IMR-90 (cell line): ENCODE results near the gene CCDC171. TPM values are rescaled to one million over a fixed set of nuclear protein-coding genes. Genes with fewer than 3 reads are reported as not detected.

Experiments
- ATAC-seq: fragments of 200-7000 bp; cut with Tn5 transposase; 2 replicates; pipeline ENCODE4 v1.9.1; 2020; ENCODE audit warnings: low read depth, mild to moderate bottlenecking, moderate library complexity
- BruUV-seq: library from RNA; stranded (reverse); fragments of 400-500 nt; replicated peaks from 2 replicates; lab custom pipeline; 2021; lab: Mats Ljungman, UMichigan
- CTCF ChIA-PET: fragments of 300-600 bp; formaldehyde crosslinking; extraction: SDS; loops from one replicate; lab custom pipeline; 2021; ENCODE audit warnings: antibody characterized with exemption; lab: Yijun Ruan, JAX
- POLR2A ChIA-PET: fragments of 300-600 bp; sonication (Branson Sonifier 250); formaldehyde crosslinking; loops from one replicate; lab custom pipeline; 2022; ENCODE audit warnings: antibody characterized with exemption; ENCODE audit not compliant: unreplicated experiment; lab: Charles Lee
- DNase-seq: peaks from one replicate; pipeline ENCODE4 v3.0.0; 2013
- H2AFZ ChIP-seq: replicated peaks from 2 replicates; pipeline ENCODE3; 2013; ENCODE audit warnings: low read length, mild to moderate bottlenecking; ENCODE audit not compliant: poor library complexity
- H2AK5ac ChIP-seq: 2 replicates; pipeline ENCODE4 v1.6.1; 2013; ENCODE audit warnings: low read depth, low read length, inconsistent platforms
- H2AK9ac ChIP-seq: replicated peaks from 2 replicates; pipeline ENCODE3; 2013; ENCODE audit warnings: mild to moderate bottlenecking, low read depth, low read length, moderate library complexity; ENCODE audit not compliant: poor library complexity
- H2BK120ac ChIP-seq: 2 replicates; pipeline ENCODE4 v1.6.1; 2013; ENCODE audit warnings: low read depth, low read length, inconsistent platforms
- H2BK15ac ChIP-seq: 3 replicates; pipeline ENCODE4 v1.6.1; 2013; ENCODE audit warnings: low read depth, low read length, inconsistent platforms
- H2BK20ac ChIP-seq: 2 replicates; pipeline ENCODE4 v1.6.1; 2013; ENCODE audit warnings: low read depth, mild to moderate bottlenecking, inconsistent platforms, low read length, moderate library complexity
- H2BK5ac ChIP-seq: 2 replicates; pipeline ENCODE4 v1.6.1; 2013; ENCODE audit warnings: mild to moderate bottlenecking, low read depth, low read length, inconsistent platforms; ENCODE audit not compliant: poor library complexity, severe bottlenecking
- H3K14ac ChIP-seq: replicated peaks from 2 replicates; pipeline ENCODE4 v1.6.1; 2013; ENCODE audit warnings: low read depth, low read length, inconsistent platforms
- H3K18ac ChIP-seq: 2 replicates; pipeline ENCODE4 v1.6.1; 2013; ENCODE audit warnings: low read depth, low read length, control low read depth
- H3K23ac ChIP-seq: 2 replicates; pipeline ENCODE4 v1.6.1; 2013; ENCODE audit warnings: low read depth, low read length, inconsistent platforms
- H3K27ac ChIP-seq: 2 replicates; pipeline ENCODE4 v1.5.1; 2013; ENCODE audit warnings: mild to moderate bottlenecking, control low read depth, low read length; ENCODE audit not compliant: insufficient read depth
- H3K27me3 ChIP-seq: 2 replicates; pipeline ENCODE4 v1.6.1; 2013; ENCODE audit warnings: low read length; ENCODE audit not compliant: control insufficient read depth, insufficient read depth
- H3K36me3 ChIP-seq: 2 replicates; pipeline ENCODE4 v1.6.1; 2013; ENCODE audit warnings: low read length, mixed read lengths; ENCODE audit not compliant: control insufficient read depth, insufficient read depth
- H3K4ac ChIP-seq: 2 replicates; pipeline ENCODE4 v1.6.1; 2013; ENCODE audit warnings: low read depth, low read length, inconsistent platforms
- H3K4me1 ChIP-seq: 2 replicates; pipeline ENCODE4 v1.6.1; 2013; ENCODE audit warnings: low read length, mixed read lengths; ENCODE audit not compliant: control insufficient read depth, insufficient read depth
- H3K4me2 ChIP-seq: 2 replicates; pipeline ENCODE4 v1.6.1; 2013; ENCODE audit warnings: low read depth, mild to moderate bottlenecking, control low read depth, low read length, moderate library complexity
- H3K4me3 ChIP-seq: 2 replicates; pipeline ENCODE4 v1.5.1; 2013; ENCODE audit warnings: low read depth, mild to moderate bottlenecking, control low read depth, low read length, moderate library complexity; ENCODE audit not compliant: insufficient read depth
- H3K56ac ChIP-seq: 2 replicates; pipeline ENCODE4 v1.6.1; 2013; ENCODE audit warnings: low read length, inconsistent platforms; ENCODE audit not compliant: insufficient read depth; ENCODE audit errors: extremely low read depth
- H3K79me1 ChIP-seq, 2 experiments: 2 replicates each; pipeline ENCODE4 v1.6.1; 2013; ENCODE audit warnings: low read length in 2 of 2, inconsistent platforms in 1 of 2, low read depth in 1 of 2
- H3K9ac ChIP-seq: 2 replicates; pipeline ENCODE4 v1.6.1; 2013; ENCODE audit warnings: low read depth, low read length, control low read depth
- H3K9me1 ChIP-seq: 2 replicates; pipeline ENCODE4 v1.6.1; 2013; ENCODE audit warnings: low read length, inconsistent platforms; ENCODE audit not compliant: insufficient read depth
- H3K9me3 ChIP-seq: 2 replicates; pipeline ENCODE4 v1.6.1; 2013; ENCODE audit warnings: low read length; ENCODE audit not compliant: control insufficient read depth, insufficient read depth
- H4K20me1 ChIP-seq: 2 replicates; pipeline ENCODE4 v1.6.1; 2013; ENCODE audit warnings: low read length, inconsistent platforms; ENCODE audit not compliant: insufficient read depth
- H4K5ac ChIP-seq: 2 replicates; pipeline ENCODE4 v1.6.1; 2013; ENCODE audit warnings: mild to moderate bottlenecking, low read depth, low read length, control low read depth
- H4K8ac ChIP-seq, 2 experiments: 2 replicates each; pipeline ENCODE4 v1.6.1; 2013; ENCODE audit warnings: low read depth in 2 of 2, low read length in 2 of 2, control low read depth in 1 of 2, inconsistent platforms in 1 of 2
- H4K91ac ChIP-seq: 2 replicates; pipeline ENCODE4 v1.6.1; 2013; ENCODE audit warnings: low read depth, low read length, inconsistent platforms; ENCODE audit not compliant: insufficient read depth
- FOS ChIP-seq: fragments of 150-350 bp; IDR thresholded peaks from 2 replicates; pipeline ENCODE4 v1.6.1; 2016; ENCODE audit warnings: low read depth, low read length
- MXI1 ChIP-seq: IDR thresholded peaks from 2 replicates; pipeline ENCODE4 v1.6.1; 2012; ENCODE audit warnings: low read depth, mild to moderate bottlenecking, low read length, moderate library complexity, borderline replicate concordance
- NFE2L2 ChIP-seq: fragments of 150-350 bp; IDR thresholded peaks from 2 replicates; pipeline ENCODE4 v1.6.1; 2016; ENCODE audit warnings: low read depth, mild to moderate bottlenecking, low read length
- SMC3 ChIP-seq: fragments of 150-350 bp; IDR thresholded peaks from 2 replicates; pipeline ENCODE4 v1.6.1; 2016; ENCODE audit warnings: low read depth, mild to moderate bottlenecking, antibody characterized with exemption, low read length, moderate library complexity
- WGBS, 2 experiments: methylation state at CpG; one replicate each; pipeline versions ENCODE4 v1.1.5 to v1.1.7; 2013; ENCODE audit warnings: missing lambda C conversion rate in 2 of 2; ENCODE audit not compliant: insufficient read length in 1 of 2; ENCODE audit errors: extremely low coverage in 2 of 2; 5-methylcytosine and 5-hydroxymethylcytosine counted together
- dilution Hi-C: fragments of 300-500 bp; cut with HindIII; formaldehyde crosslinking; loops from one replicate; pipeline ENCODE4 v1.14.3; 2018; ENCODE audit warnings: low sequenced_read_pairs; ENCODE audit not compliant: unreplicated experiment
- in situ Hi-C: fragments of 300-500 bp; cut with MboI; formaldehyde crosslinking; loops from 3 replicates; pipeline ENCODE4 v1.14.3; 2019; ENCODE audit warnings: low sequenced_read_pairs, inconsistent platforms, mixed read lengths
- intact Hi-C: fragments of 100-400 bp; cut with micrococcal nuclease; formaldehyde crosslinking; loops from 2 replicates; pipeline ENCODE4 v1.10.0; 2022
- polyA plus RNA-seq, 3 experiments: library from polyadenylated mRNA; depleted of rRNA; stranded (reverse); fragments of >200 nt; gene quantifications; 2 replicates each; pipeline ENCODE4 v1.2.3, GENCODE V29; 2012; ENCODE audit warnings: low replicate concordance in 1 of 3
- total RNA-seq: library from RNA; depleted of rRNA; stranded (reverse); fragments of >200 nt; gene quantifications from 2 replicates; pipeline ENCODE4 v1.2.3, GENCODE V29; 2012
- TF ChIP-seq, protein P1 (sequence below): fragments of 150-350 bp; IDR thresholded peaks from 2 replicates; pipeline ENCODE4 v1.6.1; 2017; ENCODE audit warnings: mild to moderate bottlenecking, antibody characterized with exemption, low read length, low read depth

Gene CCDC171
- total and polyA plus RNA-seq, 2 of the 4 experiments (the other 2 are of a cell fraction), result 0.63 to 2.2 TPM

DNA sequence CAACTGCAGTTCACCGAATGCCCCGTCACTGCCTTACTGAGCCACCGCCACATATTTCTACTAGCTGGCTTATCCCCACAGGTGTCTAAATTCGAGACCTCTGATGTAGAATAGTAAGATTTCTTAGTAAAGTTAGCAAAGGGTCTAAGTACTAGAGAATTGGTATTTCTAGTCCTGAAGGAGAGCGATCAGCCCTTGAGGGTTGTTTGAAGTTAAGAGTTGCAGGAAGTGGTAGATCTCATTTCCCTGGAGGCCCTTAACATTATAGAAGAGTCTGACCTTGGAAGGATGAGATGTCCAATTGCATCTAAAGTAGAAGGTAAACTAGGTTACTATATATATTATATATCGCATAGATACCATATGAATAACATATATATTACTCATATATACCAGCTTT, 451.8 kb downstream of the CCDC171 start:
- no peak overlapping the region for H2AK9ac ChIP-seq
- H3K79me1 ChIP-seq, result no peaks in the 10 kb centered on the region
- no CpG with 5 or more reads among the region's 6 CpGs for WGBS, 2 experiments
- H3K27me3 ChIP-seq, result no peaks in the 10 kb centered on the region
- no peak overlapping the region for H3K4ac ChIP-seq
- no peak overlapping the region for H2BK15ac ChIP-seq
- H3K14ac ChIP-seq, result no peak overlapping the region
- intact Hi-C loops, result no loop called here
- no peak overlapping the region for H3K4me2 ChIP-seq
- no peak overlapping the region for H4K91ac ChIP-seq
- DNase-seq (no peak), ATAC-seq (no peak)
- dilution Hi-C loops, result no loop called here
- no peak overlapping the region for H2BK5ac ChIP-seq
- no peak overlapping the region for H2BK20ac ChIP-seq
- H2AFZ ChIP-seq, result no peak overlapping the region
- no peaks in the 10 kb centered on the region for H3K9me3 ChIP-seq
- CTCF ChIA-PET, result no interaction called here
- no peak overlapping the region for H3K4me3 ChIP-seq
- peaks cover 6% of the 10 kb centered on the region; the same call in 1 of the 2 replicates for H3K9me1 ChIP-seq
- TF ChIP-seq NFE2L2, result no peak
- TF ChIP-seq MXI1, result no peak
- no peak for TF ChIP-seq FOS
- TF ChIP-seq, protein P1, sequence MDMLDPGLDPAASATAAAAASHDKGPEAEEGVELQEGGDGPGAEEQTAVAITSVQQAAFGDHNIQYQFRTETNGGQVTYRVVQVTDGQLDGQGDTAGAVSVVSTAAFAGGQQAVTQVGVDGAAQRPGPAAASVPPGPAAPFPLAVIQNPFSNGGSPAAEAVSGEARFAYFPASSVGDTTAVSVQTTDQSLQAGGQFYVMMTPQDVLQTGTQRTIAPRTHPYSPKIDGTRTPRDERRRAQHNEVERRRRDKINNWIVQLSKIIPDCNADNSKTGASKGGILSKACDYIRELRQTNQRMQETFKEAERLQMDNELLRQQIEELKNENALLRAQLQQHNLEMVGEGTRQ, result no peak
- TF ChIP-seq SMC3, result no peak
- H4K5ac ChIP-seq, result no peak overlapping the region
- no peak overlapping the region for H3K56ac ChIP-seq
- no peak overlapping the region for H3K9ac ChIP-seq
- H3K18ac ChIP-seq, result no peak overlapping the region
- H2BK120ac ChIP-seq, result no peak overlapping the region
- H3K4me1 ChIP-seq, result peaks cover 4% of the 10 kb centered on the region
- no peak overlapping the region for H3K27ac ChIP-seq
- no peaks in the 10 kb centered on the region for H4K20me1 ChIP-seq
- no peak overlapping the region for H4K8ac ChIP-seq
- POLR2A ChIA-PET, result no interaction called here
- BruUV-seq, result no TSS peak
- H3K23ac ChIP-seq, result no peak overlapping the region
- no peak overlapping the region for H2AK5ac ChIP-seq
- H3K36me3 ChIP-seq, result no peaks in the 10 kb centered on the region
- in situ Hi-C loops, result no loop called here
